Ovary (tissue), 9 donors: ENCODE data around the gene GDAP1L1. TPM values are rescaled to one million over a fixed set of nuclear protein-coding genes. Genes with fewer than 3 reads are reported as not detected.

ENCODE experiments used
- DNase-seq, 5 donors: peaks; one replicate each; pipeline ENCODE4 v3.0.0-alpha.2; 2019 to 2020
- H3K27ac ChIP-seq, 2 donors: fragments of 200-600 bp; one replicate each; pipeline versions ENCODE4 v1.5.1 to v1.8.0; 2019 to 2022
- H3K27me3 ChIP-seq: fragments of 200-600 bp; one replicate; pipeline ENCODE4 v1.8.0; 2022
- H3K36me3 ChIP-seq: fragments of 200-600 bp; sonication (generic); one replicate; pipeline ENCODE4 v1.5.1; 2019
- H3K4me1 ChIP-seq: one replicate; pipeline ENCODE4 v1.8.1; 2013; ENCODE audit warnings: mild to moderate bottlenecking, moderate library complexity; ENCODE audit not compliant: insufficient read depth
- H3K4me3 ChIP-seq: fragments of 200-600 bp; sonication (generic); one replicate; pipeline ENCODE4 v1.5.1; 2017
- H3K9me3 ChIP-seq, 2 donors: fragments of 200-600 bp in 1 of 2; sonication (generic) in 1 of 2; one replicate each; pipeline versions ENCODE4 v1.5.1 to v1.8.1; 2013 to 2019; ENCODE audit warnings: mild to moderate bottlenecking in 1 of 2, moderate library complexity in 1 of 2
- EP300 ChIP-seq: sonication (generic); formaldehyde crosslinking; IDR thresholded peaks from one replicate; pipeline ENCODE4 v1.6.1; 2017; ENCODE audit warnings: antibody characterized with exemption
- POLR2A ChIP-seq: fragments of 450-650 bp; IDR thresholded peaks from one replicate; pipeline ENCODE4 v1.6.1; 2017; ENCODE audit warnings: antibody characterized with exemption, mild to moderate bottlenecking, moderate library complexity
- WGBS, 3 donors: extraction: QIAGEN DNeasy Blood & Tissue Kit in 1 of 3; methylation state at CpG; one replicate each; pipeline versions ENCODE4 v1.1.5 to v1.1.7; 2013 to 2017; 5-methylcytosine and 5-hydroxymethylcytosine counted together
- intact Hi-C, 4 donors: fragments of 100-400 bp; cut with DNase I; formaldehyde crosslinking; loops; one replicate each; pipeline versions ENCODE4 v1.11.0 to v1.15.1; 2022 to 2023
- polyA plus RNA-seq, 2 donors: library from polyadenylated mRNA; stranded (reverse); fragments of 200-250 nt in 1 of 2; fragments of 350-450 nt in 1 of 2; fragmentation: Illumina TruSeq in 1 of 2; extraction: RNeasy Lipid Tissue Mini Kit (QIAGEN cat#74804) in 1 of 2; gene quantifications; one replicate each; pipeline ENCODE4 v1.2.3, GENCODE V29; 2013 to 2014
- total RNA-seq, 7 donors: library from RNA; depleted of rRNA in 2 of 7; stranded (reverse); fragments of >200 nt in 2 of 7; fragmentation: NEBNext Ultra II Directional in 3 of 7; extraction: Animal tissue kit (Norgen Biotek cat#: 25700) in 3 of 7; gene quantifications; one replicate each; pipeline versions ENCODE4 v1.1.0 to v1.2.4, GENCODE V29; 2016 to 2023
- TF ChIP-seq, protein P1 (sequence below), 3 donors: fragments of 450-650 bp in 2 of 3; fragments of 200-600 bp in 1 of 3; IDR thresholded peaks; one replicate each; pipeline versions ENCODE4 v1.5.1 to v1.8.0; 2016 to 2022; ENCODE audit warnings: antibody characterized with exemption in 3 of 3, mild to moderate bottlenecking in 1 of 3
- donor health status: DM: no; HTN: no; CAD: no; lungs with moderate emphysema.
- donor health status: DM: no; HTN: no; CAD: no.
- donor health status: Bipolar disorder and iron deficiency.
- donor health status: DM: yes; HTN: yes; CAD: no.
- donor health status: DM: no; HTN: no; CAD: no.
- donor health status: DM: yes; HTN: yes; CAD: no.

The GDAP1L1 gene
- total and polyA plus RNA-seq, 9 donors: 0.72 to 3.3 (median 1.6) TPM

GRCh38 chr20:44302736-44303135, 55.6 kb downstream of the GDAP1L1 start:
- WGBS, 3 donors: 84 to 88% (median 84%) methylated on average over 8 of the region's 8 CpGs
- DNase-seq: no peak
- intact Hi-C loops: no loop called here

GRCh38 chr20:44304383-44304782, 57.3 kb downstream of the GDAP1L1 start:
- DNase-seq: no peak
- Histone ChIP-seq H3K9me3 (no peaks in the 10 kb centered on the region), H3K36me3 (no peaks in the 10 kb centered on the region), H3K4me1 (peaks cover 1% of the 10 kb centered on the region), H3K27ac (no peak overlapping the region), H3K4me3 (no peak overlapping the region), H3K27me3 (no peaks in the 10 kb centered on the region)
- intact Hi-C loops: no loop called here
- TF ChIP-seq, protein P1, sequence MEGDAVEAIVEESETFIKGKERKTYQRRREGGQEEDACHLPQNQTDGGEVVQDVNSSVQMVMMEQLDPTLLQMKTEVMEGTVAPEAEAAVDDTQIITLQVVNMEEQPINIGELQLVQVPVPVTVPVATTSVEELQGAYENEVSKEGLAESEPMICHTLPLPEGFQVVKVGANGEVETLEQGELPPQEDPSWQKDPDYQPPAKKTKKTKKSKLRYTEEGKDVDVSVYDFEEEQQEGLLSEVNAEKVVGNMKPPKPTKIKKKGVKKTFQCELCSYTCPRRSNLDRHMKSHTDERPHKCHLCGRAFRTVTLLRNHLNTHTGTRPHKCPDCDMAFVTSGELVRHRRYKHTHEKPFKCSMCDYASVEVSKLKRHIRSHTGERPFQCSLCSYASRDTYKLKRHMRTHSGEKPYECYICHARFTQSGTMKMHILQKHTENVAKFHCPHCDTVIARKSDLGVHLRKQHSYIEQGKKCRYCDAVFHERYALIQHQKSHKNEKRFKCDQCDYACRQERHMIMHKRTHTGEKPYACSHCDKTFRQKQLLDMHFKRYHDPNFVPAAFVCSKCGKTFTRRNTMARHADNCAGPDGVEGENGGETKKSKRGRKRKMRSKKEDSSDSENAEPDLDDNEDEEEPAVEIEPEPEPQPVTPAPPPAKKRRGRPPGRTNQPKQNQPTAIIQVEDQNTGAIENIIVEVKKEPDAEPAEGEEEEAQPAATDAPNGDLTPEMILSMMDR (IDR thresholded peaks at IDR 0.05): no peak

More at GRCh38 chr20:44302736-44303135, 55.6 kb downstream of the GDAP1L1 start:
- no peaks in the 10 kb centered on the region for H3K9me3 ChIP-seq
- H3K27ac ChIP-seq: no peak overlapping the region
- H3K27me3 ChIP-seq: no peaks in the 10 kb centered on the region
- TF ChIP-seq POLR2A (no peak), EP300 (no peak)
- TF ChIP-seq, protein P1 (IDR thresholded peaks at IDR 0.05): no peak
- H3K4me1 ChIP-seq: peaks cover 1% of the 10 kb centered on the region
- H3K4me3 ChIP-seq: no peak overlapping the region
- no peaks in the 10 kb centered on the region for H3K36me3 ChIP-seq

DNA sequence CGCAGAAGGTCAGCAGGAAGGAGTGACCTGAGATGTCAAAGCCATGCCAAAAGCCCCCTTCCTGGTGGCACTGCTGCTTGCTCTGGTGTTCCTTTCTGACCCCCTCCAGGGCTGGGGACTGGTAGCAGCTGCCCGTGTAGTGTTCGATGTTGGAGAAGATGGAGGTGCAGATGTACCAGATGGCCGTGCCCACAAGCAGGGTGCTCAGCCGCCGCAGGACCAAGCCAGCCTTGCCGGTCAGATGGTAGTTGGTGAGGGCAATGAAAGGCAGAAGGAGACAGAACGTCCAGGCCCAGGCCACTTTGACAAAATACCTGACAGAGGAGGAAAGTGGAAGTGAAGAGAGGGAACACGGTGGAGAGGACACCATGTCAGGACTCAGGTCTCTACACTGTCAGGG, 59.8 kb downstream of the GDAP1L1 start:
- intact Hi-C loops: no loop called here
- Histone ChIP-seq H3K36me3 (no peaks in the 10 kb centered on the region), H3K4me1 (peaks cover 9% of the 10 kb centered on the region), H3K27me3 (no peaks in the 10 kb centered on the region), H3K4me3 (no peak overlapping the region), H3K9me3 (no peaks in the 10 kb centered on the region), H3K27ac (no peak overlapping the region)
- no peak for TF ChIP-seq EP300
- no peak for TF ChIP-seq POLR2A
- TF ChIP-seq, protein P1 (IDR thresholded peaks at IDR 0.05): no peak
- no peak for DNase-seq
- 91 to 93% (median 92%) methylated on average over 9 of the region's 9 CpGs for WGBS, 3 donors

GRCh38 chr20:44309763-44310663, 62.9 kb downstream of the GDAP1L1 start:
- no peaks in the 10 kb centered on the region for H3K9me3 ChIP-seq
- no peak for TF ChIP-seq POLR2A
- TF ChIP-seq EP300: no peak
- TF ChIP-seq, protein P1 (IDR thresholded peaks at IDR 0.05): no peak

More at GRCh38 chr20:44309763-44310663, 62.9 kb downstream of the GDAP1L1 start:
- 8 to 12% (median 8%) methylated on average over 11 to 17 of the region's 17 CpGs for WGBS, 3 donors
- Histone ChIP-seq H3K27ac (peak overlapping the region; percentile 1 to 18), H3K4me1 (peaks cover 8% of the 10 kb centered on the region), H3K36me3 (no peaks in the 10 kb centered on the region), H3K27me3 (no peaks in the 10 kb centered on the region), H3K4me3 (peak overlapping the region; percentile 57)
- intact Hi-C loops: loop anchor here in 3 of 4 donors (2.0 to 5.0 kb wide), 4 partner anchors 93 to 198 kb away; partner anchors contain the start of gene OSER1 (in 1 of the 3)
- peak; percentile 37 to 61 (median 51) for DNase-seq
